Stimulated activated CD4-positive, alpha-beta T cell treated with anti-CD3 and anti-CD28 coated beads, Interleukin-15, amount 100 ng/mL, for 24 hours (primary cell): ENCODE results near the gene RASSF4.

Experiments used
- DNase-seq: peaks from one replicate; pipeline ENCODE4 v3.0.0-alpha.2; 2020

The RASSF4 gene, protein sequence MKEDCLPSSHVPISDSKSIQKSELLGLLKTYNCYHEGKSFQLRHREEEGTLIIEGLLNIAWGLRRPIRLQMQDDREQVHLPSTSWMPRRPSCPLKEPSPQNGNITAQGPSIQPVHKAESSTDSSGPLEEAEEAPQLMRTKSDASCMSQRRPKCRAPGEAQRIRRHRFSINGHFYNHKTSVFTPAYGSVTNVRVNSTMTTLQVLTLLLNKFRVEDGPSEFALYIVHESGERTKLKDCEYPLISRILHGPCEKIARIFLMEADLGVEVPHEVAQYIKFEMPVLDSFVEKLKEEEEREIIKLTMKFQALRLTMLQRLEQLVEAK

DNA sequence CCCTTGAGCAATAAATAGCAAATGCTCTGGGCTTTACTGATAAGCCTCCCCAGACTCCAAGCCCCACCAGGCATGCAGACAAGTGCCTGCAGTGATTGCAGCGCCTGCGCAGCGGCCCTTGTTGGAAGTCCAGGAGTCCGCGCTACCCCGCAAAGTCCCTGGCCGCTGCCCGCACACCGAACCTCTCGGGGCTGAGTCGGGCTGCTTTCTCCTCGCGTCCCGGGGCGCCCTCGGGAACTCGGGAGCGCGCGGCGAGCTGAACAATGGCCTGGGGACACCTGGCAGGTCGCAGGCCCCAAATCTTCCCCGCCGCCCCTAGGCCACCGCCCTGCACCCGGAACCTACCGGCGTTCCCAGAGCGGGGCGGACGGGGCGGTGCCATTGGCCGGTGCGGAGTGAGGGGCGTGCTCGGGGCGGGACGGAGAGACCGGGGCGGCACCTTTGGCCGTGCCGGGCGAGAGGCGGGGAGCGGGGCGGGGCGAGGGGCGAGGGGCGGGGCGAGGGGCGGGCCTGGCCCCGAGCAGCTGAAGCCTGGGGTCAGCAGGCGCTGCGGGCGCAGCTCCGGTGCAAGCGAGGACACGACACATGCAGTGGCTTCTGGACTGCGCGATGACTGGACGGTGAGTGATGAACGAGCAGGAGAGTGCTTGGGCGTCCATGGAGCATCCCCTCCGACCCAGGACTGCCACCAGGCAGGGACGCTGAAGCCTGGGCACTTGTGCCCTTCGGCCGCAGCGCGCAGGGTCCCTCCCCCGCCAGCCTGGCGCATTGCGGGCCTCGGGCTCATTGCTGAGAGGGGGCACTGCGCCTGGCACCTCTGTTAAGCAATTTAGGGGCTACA is at the start of gene RASSF4:
RASSF4 (plus strand) TSS at position 556 of the 841 bp plus-strand sequence. CDS start 10,401 bp downstream, outside the sequence.
- peak; percentile 96 for DNase-seq

DNA sequence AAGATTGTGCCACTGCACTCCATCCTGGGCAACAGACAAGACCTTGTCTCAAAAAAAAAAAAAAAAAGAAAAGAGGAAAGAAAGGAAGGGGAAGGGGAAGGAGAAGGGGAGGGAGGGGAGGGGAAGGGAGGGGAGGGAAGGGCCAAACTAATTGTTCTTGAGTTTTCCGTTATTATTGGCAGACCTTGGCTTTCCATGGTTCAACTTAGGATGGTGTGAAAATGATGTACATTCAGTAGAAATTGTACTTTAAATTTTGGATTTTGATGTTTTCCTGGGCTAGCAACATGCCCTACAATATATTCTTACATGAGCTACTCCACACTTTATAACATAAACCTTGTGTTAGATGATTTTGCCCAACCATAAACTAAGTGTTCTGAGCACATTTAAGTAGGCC is 49.7 kb upstream of the RASSF4 start:
- no peak for DNase-seq

DNA sequence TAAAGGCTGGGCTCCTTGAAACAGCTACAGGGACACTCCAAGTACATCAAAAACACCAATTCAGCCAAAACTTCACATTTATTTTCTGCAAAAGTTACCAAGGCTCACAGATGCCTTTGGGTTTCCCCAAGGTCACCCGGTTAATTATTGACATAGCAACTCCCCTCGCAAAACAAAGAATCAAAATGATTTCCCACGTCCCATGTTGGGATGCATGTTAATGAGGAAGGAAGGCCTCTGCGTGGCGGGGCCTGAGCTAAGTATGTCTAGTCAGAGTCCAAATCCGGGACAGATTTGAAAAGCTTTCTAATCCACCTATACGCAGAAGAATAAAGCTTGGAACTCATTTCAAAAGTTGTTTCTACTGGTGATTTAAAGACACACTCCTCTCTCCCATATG is 49.0 kb upstream of the RASSF4 start:
- no peak for DNase-seq

DNA sequence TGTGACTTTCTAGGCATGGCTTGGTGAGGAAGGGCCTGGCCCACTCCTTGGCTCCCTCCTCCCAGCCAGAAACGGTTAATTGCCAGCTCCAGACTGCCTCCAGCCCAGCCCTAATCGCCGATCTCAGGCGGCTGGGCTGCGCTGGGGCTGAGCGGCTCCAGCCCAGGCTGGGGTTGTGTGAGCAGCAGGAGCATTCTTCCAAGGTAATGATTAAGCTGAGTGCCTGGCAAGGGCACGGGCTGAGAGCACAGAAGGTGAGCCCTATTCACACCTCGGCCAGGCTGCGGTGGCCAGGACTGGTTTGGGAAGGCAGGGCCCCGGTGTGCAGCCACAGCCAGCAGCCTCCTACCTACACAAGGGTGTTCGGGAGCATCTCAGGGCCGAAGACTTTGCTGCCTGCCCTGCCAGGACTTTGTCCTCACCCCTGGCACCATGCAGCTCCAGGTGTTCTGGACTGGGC is 48.5 kb upstream of the RASSF4 start, which contains the start of gene TMEM72:
TMEM72 (plus strand) TSS at position 257 of the 460 bp plus-strand sequence; CDS start at position 433, 176 bp downstream.
- DNase-seq = no peak

DNA sequence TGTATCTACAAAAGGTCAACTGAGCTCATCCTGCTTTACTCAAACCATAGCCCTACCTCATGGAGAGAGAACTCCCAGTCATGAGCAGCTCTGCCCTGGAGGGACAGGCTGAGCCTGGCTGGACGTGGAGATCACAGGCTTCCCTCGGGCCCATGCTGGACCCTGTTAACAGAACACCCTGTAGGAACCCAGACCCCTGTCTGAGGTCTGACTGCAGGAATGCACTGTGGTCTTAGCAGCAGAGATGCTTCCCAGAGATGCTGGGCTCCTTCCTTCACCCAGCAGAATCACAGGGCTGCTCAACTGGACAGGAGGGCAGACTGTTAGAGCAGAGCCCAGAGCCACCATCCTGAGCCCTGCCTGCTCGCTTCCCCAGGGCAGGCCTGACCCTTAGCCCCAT is 47.7 kb upstream of the RASSF4 start:
- no peak for DNase-seq

DNA sequence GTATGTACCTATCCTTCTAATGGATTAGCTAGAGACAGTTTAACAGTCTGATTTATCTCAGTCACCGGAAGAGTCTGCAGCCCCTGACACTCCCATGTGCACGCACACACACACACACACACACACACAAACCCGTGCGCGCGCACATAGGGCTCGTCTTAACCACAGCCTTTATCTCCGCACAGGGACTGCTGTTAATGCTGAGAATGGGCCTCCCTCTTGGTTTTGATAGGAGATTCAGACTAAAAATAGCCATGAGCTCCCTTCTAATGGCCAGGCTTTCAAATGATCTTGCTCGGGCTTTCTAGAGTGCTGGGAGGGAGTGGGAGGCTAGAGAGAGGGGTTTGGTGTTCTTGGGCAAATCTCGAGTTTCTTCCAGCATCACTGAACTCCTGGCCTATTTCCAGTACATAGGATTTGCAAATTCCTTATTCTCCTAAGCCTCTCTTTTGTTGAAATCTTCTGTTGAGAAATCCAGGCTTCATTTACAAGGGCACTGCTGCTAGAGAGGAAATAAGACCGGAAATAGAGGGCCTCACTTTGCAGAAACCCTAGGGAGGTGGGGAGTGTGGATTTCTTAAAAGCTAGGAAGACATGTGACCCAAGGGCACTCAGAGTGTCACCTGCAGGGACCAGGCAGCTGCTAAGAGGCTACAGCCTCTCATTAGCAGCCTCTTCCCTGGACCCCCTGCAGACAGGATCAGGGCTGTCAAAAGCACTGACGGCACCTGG is 46.1 kb upstream of the RASSF4 start:
- DNase-seq = peak; percentile 17

DNA sequence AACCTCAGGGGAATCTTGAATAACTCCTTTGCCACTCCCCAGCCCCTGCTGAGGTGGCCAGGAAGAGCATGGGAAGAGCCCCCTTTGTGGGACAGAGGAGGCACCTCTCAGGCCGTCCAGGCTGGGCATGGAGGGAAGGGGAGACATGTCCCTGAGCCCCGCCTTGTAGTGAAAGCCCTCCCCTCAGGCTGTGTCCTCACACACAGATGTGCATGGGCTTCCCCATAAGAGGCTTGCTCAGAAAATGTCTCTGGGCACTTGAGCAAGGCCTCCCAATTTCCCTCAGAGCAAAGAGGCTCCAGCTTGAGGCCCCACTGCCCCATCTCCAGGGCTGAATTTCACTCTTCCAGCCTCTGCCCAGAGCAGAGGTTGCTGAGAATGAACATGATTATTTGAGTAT is 44.7 kb upstream of the RASSF4 start:
- DNase-seq = no peak

DNA sequence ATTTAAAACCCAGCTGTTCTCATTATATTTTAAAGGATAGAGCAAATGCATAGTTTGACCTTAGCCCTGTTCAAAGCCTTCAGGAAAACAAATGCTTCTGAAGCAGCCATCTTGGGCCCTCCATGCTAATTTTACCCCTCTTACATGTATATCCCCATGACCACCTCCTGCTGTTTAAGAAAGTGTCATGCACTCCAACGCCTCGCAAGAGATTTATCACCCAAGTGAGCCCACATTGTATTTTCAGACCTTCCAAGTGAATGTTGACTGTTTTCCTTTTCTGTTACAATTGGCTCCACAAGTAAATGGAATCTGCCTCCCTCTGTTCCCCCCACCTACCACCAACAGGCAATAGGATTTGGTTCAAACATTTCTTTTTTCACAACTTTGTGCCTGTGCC is 43.2 kb upstream of the RASSF4 start:
- no peak for DNase-seq

DNA sequence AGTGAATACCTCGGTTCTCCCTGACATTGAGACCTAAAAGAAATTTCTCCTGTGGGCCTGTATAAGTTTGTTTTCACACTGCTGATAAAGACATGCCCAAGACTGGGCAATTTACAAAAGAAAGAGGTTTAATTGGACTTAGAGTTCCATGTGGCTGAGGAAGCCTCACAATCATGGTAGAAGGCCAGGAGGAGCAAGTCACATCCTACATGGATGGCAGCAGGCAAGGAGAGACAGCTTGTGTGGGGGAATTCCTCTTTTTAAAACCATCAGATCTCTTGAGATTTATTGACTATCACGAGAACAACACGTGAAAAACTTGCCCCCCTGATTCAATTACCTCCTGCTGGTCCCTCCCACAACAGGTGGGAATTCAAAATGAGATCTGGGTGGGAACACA is 41.8 kb upstream of the RASSF4 start:
- DNase-seq = no peak

DNA sequence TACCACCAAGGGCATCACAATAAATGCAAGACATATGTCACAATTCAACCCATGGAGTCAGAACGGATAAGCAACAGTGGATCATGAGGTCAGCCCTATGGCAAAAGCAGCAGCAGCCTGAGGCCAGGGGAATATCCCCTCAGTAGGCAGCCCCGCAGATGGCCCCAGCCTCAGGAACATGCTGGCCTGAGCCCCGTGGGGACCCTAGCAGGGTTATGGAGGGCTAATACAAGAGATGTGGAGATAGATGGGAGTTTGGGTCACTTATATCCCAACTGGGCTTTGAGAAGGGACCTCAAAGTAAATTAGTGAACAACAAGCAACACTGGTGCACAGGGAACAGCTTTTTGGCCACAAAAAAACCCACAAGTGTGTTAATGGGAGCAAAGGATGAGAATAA is 39.4 kb upstream of the RASSF4 start:
- no peak for DNase-seq

DNA sequence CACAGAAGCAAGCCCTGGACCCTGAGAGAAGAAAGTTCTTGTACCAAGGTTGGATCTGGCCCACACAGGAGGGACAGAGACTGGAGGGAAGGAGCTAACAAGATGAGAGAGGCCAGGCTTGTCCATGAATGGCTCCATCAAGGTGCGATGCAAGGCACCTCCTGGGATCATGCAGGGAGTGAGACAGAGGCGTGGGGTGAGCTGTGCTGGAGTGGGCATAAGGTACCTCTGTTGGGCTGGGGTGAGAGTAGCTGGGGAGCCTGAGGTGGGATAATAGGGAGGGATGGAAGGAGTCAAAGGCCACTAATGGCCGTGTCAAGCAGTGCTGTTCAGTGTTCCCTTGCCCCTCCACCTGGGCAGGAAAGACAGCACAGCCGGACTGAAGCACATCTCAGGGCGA is 38.5 kb upstream of the RASSF4 start:
- no peak for DNase-seq

DNA sequence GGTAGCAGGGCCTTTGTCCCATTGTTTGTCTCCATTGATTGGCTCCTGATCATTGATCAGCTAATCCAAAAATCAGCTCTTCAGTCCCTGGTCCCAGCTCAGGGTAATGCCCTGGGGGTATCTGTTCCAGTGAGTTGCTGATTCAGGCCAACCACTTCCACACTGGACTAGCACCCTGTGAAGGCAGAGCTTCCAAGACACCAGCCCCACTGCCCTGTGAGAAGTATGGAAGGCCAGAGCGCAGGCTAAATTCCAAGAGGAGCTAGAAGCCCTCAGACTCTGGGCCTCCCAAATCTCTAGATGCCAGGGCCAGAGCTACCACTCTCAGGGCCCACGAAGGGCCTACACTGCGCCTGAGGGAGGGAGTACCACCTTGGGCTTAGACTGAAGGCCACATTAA is 38.1 kb upstream of the RASSF4 start:
- DNase-seq = no peak

DNA sequence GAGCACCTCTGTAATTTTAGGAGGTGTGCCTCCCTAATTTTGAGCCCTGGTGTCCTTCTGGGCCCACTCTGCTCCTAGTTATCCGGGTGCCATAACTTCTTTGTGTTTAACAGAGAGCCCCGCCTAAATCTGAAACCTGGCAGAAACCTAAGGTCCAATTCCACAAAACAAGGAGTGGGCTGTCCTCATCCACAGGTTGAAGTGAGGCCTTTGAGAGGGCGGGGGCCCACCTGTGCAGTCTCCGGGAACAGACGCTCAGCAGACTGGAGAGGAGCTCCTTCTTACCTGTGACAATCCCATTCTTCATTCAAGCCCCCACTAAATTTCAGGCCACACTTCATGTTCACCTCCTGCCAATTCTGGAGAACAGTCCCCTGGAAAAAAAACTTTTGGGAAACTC is 37.6 kb upstream of the RASSF4 start:
- DNase-seq = no peak

DNA sequence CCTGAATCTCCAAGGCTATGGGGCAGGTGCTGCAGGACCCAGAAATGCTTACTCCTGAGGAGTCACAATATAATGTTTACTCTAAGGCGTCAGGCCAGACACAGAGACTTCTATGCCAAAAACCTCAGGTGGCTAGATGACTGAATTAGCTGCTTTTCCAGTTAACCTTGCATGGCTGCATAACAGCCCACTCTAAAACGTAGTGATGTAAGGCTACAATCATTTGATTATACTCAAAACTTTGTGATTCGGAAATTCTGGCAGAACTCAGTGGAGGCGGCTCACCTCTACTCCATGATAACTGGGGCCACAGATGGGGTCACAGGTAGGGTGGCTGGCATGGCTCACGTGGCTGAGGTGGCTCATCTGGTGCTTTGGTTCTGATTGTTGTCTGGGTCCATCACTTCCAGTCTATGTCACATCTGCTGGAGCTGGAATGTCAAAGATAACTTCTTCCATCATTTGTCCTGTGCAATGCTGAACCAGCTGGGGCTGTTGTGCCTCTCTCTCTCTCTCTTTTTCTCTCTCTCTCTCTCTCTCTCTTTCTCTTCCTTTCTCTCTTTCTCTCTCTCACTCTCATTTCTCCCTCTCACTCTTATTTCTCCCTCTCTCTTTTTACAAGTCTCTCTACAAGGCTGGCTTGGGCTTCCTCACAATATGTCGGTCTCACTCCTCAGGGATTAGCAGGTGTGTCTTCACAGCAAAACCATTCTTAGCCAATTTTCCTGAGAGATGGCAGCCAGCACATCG is 36.6 kb upstream of the RASSF4 start:
- no peak for DNase-seq

DNA sequence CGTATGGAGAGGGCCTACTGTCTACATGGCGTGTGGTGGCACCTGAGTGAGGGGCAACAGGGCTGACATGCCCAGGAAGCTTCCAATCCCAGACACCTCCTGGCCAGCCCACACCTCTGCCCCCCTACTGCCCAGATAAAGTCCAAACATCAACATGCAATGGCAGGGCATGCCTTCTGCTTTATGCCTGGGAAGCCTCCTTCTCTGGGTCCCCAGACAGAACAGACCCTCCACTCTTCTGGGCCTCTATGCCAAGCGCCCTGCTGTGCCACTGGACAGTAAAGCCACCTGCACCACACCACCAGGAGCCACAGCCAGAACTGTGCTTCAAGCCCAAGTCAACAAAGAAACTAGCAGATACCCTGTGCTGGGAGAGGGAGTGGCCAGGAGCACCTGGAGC is 36.0 kb upstream of the RASSF4 start:
- DNase-seq = no peak

DNA sequence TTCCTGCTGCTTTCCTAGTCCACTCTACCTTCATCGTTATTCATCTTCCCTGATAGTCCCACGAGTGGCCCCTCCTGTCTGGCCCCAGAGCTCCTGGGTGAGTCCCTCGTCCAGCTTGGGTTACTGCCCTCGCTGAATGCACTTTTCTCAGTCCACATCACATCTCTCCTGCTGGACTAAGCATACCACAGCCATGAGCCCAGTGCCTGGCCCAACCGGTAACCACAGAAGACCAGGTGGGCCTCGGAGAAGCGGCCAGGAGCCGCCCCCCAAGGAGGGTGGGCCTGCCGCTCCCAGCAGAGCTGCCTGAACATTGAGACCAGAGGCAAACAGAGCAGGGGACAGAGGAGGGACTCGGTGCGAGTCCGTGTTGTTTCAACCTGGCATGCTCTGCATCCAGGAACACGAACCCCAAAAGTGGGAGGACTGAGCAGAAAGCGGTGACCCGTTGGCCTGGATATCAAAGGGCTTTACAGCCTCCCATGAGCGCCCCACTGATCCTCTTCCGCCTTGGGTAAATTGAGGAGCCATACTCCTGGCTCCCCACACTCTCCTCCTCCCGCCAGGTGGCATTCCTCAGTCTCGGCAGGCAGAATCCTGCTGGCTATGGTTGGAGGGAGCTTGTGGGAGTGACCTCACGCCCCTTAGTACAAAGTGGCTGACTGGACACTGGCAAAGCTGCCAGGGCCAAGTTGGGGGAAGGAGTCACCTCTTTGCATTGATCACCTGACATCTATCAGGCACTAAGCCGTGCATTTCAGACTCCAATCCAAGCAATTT is 35.2 kb upstream of the RASSF4 start:
- no peak for DNase-seq

DNA sequence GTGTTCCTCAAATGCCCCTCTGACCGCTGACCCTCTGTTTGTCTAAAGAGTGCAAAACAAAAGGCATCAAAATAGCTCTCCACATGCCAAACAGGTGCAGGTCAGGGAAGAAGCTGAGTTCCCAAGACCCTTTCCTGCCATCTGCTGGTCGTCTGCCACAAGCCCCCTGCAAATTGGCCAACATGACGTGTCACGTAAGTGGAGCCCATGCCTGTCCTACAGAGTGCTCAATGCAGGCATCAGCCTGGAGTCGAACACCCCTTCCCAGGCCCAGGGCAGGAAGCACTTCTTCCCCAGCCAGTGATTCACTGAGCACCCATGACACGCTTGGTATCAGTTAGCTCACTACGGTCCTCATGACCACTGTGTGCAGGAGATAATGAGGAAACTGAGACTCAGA is 34.4 kb upstream of the RASSF4 start:
- DNase-seq = no peak

DNA sequence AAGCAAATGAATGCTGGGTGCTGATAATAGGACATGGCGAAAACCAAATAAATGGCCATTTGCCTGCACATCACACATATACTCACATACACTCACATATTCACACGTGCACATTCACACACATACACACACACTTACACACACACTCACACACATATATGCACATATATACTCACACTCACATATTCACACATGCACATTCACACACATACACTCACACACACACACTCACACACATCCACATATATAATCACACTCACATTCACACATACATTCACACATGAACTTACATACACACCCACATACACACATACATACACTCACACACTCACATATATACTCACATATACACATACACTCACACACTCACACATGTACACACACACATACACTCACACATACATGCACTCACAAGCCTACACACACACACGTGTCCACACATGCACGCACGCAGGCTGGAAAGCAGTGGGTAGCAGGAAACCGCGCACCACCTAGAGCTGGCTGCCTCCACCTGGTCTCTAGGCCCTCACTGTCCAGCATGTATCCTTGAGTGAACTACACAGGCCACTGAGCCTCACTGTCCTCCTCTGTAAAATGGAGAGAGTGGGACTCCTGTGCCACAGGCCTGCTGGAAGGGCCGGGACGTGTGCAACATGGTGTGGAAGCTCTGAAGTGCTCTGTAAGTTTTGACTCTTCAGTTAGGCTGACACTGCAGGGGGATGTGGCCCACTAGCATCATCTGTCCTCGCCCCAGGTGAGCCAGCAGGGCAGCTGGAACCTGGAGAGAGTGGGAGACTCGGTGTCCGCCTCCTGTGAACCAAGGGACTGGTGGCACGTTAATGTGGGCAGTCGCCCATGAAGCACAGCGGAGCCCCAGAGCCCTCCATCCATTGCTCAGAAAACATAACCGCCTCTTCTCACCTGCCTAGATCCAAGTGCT is 33.5 kb upstream of the RASSF4 start:
- no peak for DNase-seq

DNA sequence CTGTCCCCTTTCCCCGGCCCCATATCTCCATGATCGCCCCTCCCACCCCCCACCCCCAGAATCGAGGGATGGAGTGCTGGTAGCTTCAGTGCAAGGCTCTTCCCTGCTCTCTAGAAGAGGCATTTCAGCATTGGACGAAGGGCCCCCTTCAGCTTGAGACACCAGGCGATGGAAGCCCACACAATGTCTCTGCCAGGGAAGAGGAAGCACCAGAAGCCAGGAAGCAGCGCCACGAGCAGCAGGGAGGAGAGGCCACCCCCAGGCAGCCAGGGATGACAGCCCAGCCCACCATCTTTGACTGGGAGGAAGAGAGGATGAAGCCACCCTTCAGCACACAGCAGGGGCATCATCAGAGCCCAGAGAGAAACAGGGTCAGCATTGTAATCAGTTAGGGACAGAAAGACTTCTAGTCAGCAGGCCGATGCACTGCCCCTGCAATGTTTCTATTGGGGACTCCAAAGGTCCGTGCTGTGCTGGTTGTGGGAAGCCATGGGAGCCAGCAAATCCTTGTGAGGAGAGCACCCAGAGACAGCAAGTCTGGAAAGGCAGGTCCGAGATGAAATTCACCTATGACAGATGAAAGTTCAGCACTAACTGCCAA is 32.8 kb upstream of the RASSF4 start:
- DNase-seq = no peak

DNA sequence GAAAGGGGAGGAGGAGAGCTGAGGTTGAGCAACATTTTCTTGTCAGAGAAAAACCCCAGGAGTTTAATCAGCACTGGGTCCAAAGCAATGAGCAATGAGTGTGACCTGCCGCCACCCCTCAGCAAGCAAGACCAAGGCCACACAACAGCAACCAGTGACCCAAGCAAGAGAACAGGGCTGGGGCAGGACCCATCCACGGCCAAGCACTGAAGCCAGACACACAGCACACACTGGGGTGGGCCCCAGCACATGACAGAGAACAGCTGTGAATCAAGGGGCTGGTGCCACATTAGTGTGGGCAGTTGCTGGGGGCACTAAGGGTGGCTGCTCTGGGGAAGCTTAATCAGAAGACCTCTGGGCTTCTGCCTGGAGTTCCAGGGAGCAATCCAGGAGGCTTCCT is 32.2 kb upstream of the RASSF4 start:
- DNase-seq = no peak
